Stimulated activated CD8-positive, alpha-beta memory T cell treated with anti-CD3 and anti-CD28 coated beads, Interleukin-15, amount 100 ng/mL, for 48 hours (primary cell): ENCODE data around the gene OR2Z1.

Source experiments
- DNase-seq, 2 donors: peaks; one replicate each; pipeline ENCODE4 v3.0.0-alpha.2; 2020; ENCODE audit warnings: low read depth in 2 of 2

OR2Z1 gene, protein sequence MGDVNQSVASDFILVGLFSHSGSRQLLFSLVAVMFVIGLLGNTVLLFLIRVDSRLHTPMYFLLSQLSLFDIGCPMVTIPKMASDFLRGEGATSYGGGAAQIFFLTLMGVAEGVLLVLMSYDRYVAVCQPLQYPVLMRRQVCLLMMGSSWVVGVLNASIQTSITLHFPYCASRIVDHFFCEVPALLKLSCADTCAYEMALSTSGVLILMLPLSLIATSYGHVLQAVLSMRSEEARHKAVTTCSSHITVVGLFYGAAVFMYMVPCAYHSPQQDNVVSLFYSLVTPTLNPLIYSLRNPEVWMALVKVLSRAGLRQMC

GRCh38 chr19:8721334-8721733 is at the start of gene OR2Z1:
OR2Z1 (plus strand) TSS chr19:8721634; CDS start chr19:8731029, 9,395 bp downstream.
- DNase-seq, result no peak

DNA sequence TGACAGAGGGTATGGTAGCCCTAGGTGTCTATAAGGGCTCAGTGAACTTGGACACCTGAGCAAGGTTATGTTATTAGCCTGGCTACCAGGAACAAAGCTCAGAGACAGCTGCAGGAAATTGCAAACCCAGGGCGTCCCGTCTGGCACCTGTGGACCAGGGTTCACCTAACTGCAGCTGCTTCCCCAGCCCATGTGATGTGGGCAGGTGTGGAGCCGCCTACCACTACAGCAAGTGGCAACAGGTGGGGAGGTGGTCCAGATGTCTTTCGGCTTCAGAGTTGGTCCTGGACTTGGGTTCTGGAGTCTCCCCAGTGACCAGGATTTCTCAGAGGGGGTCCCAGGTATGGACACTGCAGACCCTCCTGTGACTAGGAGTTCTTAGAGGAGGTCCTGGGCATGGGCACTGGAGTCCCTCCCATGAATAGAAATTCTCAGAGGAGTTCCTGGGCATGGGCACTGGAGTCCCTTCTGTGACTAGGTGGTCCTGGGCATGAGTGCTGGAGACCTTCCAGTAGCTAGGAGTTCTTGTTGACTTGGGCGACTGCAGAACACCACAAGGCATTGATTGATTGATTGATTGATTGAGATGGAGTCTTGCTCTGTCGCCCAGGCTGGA is 48.0 kb upstream of the OR2Z1 start:
- no peak for DNase-seq

GRCh38 chr19:8675066-8675465 is 46.4 kb upstream of the OR2Z1 start:
- DNase-seq, result no peak

GRCh38 chr19:8678244-8678807 is 43.1 kb upstream of the OR2Z1 start:
- no peak for DNase-seq

- DNase-seq, result no peak
Observed at GRCh38 chr19:8680676-8681344, 40.6 kb upstream of the OR2Z1 start.

DNA sequence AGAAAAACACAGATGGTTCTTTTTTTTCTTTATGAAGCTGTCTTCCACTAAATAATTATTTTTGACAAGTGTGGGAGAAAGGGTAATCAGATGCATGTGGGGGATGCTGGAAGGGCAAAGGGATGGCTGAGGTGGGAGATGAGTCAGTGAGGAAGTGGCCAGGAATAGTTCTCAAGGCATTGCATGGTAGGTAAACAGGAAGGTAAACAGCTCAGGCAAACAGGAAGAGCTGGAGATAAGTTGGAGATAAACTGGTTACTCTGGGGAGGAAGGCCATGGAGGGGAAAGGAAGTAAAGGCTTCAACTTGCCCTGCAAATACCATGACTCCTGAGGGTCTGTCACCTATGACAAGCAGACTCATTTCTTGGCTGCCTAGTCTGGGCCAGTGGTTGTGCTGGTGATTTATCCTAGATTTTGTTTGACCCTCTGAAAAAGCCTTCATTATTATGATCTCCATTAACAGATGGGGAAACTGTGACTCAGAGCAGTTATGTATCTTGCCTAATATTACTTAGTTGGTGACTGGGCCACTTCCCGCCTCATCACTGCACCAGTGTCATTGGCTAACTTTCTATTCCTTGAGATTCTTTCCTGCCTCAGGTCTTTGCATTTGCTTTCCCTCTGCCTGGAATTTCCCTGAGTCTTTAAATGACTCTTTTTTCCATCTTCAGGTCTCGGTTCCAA is 39.9 kb upstream of the OR2Z1 start:
- DNase-seq, result no peak

DNA sequence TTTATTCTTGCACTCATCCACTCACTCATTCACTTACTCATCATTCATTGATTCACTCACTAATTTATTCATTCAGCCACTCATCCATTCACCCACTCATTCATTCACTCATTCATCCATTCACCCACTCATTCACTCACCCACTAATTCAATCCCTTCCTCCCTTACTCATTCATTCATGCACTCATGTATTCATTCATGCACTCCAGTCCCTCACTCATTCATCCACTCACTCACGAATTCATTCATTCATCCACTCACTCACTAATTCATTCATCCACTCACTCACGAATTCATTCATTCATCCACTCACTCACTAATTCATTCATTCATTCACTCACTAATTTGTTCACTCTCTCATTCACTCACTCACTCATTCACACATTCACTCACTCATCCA is 39.0 kb upstream of the OR2Z1 start:
- DNase-seq, result no peak

DNA sequence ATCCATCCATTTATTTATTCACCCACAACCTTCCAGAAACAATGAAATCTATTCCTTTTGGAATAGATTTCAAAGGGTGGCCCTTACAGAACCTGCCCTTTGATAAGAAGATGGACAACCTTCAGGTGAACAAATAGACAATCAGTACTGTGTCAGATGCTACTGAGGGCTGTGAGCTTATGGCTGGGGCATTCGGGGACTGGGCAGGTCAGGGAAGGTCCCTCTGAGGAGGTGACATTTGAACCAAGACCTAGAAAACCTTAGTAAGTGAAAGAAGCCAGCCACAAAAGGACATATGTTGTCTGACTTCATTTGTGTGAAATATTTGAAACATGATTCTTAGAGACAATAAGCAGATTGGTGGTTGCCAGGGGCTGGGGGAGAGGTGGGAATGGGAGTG is 38.5 kb upstream of the OR2Z1 start:
- no peak for DNase-seq

DNA sequence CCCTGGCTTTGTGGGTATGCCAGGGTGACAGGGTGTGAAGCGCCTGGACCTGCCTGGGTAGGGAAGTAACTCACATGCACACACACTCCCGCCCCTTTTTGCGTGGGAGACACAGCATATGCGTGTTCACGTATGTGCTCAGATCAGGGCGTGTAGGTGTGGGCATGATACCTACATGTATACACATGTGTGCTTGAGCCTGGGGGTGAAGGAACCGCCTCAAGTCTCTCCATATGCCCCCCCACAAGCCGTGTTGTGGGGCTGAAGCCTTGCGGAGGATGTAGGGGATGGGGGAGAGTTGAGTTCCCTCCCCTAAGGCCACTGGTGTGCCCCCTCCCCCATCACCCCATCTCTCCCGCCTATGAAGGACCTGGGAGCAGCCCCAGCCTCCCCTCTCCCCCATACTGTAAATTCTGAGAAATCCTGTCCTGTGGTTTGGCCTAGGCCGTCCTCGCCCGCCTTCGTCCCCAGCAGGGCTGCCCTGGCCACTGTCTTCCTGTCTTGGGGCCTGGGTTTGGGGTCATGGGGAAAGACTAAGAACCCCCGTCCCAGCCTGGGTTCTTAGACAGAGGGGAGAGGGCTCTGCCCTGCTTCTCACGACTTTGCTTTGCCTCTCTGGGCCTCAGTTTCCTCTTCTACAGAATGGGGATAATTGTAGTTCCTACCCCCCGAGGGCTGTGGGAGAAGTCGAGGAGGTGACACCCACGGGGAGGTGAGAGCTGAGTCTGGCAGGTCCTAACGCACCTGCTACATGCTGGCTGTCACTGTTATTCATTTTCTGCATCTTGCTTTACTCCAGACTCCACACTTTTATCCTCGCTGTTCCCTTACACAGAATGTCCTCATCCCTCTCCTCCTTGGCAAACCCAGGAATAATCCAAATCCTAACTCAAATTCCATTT is 37.2 kb upstream of the OR2Z1 start:
- no peak for DNase-seq

DNA sequence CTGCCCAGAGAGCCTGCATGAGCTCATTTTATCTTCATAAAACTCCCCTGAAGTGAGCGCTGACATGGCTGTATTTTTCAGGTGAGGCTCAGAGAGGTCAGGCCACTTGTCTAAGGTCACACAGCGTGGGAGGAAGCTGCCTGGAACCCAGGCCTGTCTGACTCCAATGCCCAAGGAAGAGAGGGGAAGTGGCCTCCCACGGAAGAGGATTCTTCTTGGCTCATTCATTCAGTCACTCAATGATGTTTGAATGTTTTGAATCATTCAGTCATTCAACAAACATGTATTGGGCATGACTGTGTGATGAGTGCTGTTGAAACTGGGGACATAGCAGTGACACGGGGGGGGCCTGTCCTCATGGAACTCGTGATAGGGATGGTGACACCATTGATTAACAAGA is 34.9 kb upstream of the OR2Z1 start:
- no peak for DNase-seq

DNA sequence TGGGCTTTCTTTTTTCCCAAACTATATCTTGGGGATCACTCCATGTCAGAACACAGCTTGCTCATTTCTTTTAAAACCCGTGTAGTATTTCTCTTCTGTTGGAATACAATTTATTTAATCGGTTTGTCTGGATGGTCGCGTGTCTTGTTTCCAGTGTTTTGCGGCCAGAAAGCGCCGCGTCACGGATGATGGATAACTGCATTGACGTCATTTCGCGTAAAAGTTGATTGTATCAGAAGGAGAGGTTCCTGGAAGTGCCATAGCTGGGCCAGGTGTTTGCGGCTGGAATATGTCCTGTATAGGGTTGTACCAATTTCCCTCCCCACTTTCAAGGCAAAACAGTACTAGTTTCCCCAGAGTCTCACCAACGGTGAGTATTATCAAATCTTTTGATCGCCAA is 32.5 kb upstream of the OR2Z1 start:
- DNase-seq, result no peak

DNA sequence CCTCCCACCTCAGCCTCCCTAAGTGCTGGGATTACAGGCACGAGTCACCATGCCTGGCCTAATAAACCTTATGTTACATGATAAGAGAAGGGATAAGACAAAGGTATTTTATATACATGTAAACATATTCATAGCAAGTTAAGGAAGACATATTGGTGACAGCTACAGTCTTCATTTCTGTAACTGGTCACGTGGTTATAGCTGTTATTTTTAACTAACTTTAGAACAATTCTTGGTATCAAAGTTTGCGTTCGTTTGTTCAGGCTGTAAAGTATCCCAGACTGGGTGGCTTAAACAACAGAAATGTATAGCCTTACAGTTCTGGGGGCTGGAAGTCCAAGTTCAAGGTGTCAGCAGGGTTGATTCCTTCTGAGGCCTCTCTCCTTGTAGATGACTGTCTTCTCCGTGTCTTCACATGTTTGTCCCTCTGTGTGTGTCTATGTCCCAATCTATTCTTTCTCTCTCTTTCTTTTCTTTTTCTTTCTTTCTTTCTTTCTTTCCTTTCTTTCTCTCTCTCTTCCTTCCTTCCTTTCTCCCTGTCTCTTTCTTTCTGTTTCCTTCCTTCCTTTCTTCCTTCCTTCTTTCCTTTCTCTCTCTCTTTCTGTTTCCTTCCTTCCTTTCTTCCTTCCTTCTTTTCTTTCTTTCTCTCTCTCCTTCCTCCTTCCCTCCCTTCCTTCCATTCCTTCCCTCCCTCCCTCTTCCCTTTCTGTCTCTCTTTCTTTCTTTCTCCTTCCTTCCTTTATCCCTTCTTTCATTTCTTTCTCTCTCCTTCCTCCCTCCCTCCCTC is 30.5 kb upstream of the OR2Z1 start:
- DNase-seq, result no peak

DNA sequence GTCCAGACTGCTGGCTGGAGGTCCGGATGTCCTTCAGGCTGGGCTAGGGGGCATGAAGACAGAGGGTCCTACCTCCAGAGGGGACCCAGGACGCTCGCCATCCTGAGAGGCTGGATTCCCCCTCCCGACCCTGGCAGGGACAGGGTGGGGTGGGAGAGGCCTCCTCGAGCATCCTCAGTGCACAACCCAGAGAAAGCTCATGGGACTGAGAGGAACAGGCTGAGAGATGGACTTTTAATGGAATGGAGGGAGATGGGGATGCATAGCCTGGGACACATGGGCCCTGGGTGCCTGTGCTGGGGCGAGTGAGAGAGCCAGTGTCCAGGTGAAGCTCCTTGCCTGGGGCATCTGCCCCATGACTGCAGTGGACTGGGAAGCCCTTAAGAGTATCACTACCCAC is 25.9 kb upstream of the OR2Z1 start:
- DNase-seq, result no peak

GRCh38 chr19:8695911-8696310 is 25.5 kb upstream of the OR2Z1 start:
- no peak for DNase-seq

DNA sequence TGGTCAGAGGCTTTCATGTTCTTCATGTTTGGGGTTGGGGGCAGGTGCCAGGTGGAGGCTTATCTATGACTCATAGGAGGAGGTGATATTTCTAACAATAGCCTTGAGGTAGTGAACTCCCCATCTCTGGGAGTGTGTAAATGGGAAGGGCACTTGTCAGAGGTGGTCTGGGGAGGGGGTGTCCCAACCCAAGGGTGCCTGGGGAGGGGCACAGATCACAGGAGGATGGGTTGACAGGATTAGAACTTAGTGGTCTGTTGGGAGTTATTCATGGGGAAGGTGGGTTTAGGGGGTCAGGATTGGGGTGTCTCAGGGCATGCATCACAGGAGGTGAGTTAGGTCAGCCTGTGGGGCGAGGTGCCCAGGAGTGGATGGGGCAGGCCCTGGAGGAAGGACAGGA is 24.4 kb upstream of the OR2Z1 start:
- DNase-seq, result no peak

GRCh38 chr19:8697671-8698432 is 23.6 kb upstream of the OR2Z1 start:
- no peak for DNase-seq

GRCh38 chr19:8698433-8699063 is 22.9 kb upstream of the OR2Z1 start, which contains the start of gene ACTL9:
ACTL9 (minus strand) TSS chr19:8698795; CDS start chr19:8698701, 94 bp downstream.
- DNase-seq, result no peak

DNA sequence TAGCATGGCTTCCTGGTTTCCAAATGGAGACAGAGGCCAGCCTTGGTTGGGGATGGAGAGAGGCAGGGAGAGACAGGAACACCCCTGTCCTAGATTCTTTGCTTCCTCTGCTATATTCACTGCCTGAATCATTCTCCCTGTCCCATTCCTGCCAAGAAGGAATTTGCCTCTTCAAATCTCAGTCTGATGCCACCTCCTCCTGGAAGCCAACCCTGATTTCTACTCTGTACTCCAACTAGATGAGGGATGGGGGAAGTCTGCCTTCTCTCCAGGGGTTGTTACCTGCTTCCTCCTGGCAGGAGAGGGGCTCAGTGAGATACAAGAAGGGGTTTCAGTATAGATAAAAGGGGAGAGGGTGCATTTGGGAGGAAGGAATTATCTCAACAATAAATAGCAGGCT is 21.5 kb upstream of the OR2Z1 start:
- DNase-seq, result no peak

DNA sequence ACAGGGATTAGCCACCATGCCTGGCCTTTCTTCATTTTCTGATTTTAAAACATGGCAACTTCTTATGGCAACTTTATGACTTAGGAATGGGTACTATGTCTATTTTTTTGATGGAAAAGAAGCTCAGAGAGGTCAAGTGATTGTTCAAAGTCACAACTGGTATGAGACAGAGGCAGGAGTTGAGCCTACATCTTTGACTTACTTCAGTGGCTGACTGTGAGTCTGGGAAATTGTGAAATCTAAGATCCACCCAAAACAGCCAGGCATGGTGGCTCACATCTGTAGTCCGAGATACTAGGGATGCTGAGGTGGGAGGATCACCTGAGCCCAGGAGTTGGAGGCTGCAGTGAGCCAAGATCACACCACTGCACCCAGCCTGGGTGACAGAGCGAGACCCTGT is 20.5 kb upstream of the OR2Z1 start:
- no peak for DNase-seq
